Fibroblast of skin of scalp (primary cell): Measurements from ENCODE around the gene LIMS2.
A peak's percentile ranks its signal among the peaks of the same experiment; 100 is the strongest.

Experiments used
- DNase-seq: peaks from one replicate; pipeline ENCODE4 v3.0.0-alpha.2; 2013

The LIMS2 gene

DNA sequence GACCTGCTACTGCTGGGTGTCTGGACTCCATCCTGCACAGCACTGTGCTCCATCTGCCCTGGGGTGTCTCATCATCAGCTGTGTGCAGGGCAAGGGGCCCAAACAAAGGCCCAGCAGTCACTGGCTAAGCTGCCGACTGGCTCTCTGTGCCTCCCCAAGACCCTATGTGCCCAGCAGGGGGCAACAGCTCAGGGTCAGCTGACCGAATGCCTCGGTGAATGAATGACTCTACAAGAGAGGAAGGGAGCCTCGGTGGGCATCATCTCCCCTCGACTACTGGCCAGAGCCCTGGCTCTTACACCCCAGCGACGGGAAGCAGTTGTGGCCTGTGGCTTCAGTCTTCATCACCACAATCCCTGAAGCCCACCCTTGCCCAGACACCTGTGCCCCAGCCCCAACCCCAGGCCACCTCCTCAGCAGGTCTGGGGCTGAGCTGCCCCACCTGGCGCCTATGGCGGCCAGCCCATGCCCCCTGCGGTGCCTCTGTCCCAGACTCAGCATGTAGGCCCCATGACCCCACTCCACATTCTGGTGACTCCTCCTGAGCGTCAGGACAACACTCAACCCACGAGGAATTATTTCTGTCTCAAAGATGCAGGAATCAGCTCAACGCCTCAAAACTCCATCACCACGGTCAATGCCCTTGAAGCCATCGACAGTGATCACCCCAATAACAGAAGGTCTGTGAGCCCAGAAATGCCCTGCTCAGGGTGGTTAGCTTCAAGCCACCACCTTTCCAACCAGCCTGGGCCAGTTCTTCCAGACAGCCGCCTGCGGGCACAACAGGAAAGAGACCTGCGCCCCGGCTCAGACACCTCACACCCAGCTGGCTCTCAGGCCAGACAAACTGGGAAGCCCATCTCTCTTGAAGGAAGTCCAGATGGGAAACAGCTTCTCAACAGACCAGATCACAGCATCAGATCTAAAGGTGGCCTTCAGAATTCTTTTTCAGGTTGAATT, 31.0 kb downstream of the LIMS2 start:
- no peak for DNase-seq

DNA sequence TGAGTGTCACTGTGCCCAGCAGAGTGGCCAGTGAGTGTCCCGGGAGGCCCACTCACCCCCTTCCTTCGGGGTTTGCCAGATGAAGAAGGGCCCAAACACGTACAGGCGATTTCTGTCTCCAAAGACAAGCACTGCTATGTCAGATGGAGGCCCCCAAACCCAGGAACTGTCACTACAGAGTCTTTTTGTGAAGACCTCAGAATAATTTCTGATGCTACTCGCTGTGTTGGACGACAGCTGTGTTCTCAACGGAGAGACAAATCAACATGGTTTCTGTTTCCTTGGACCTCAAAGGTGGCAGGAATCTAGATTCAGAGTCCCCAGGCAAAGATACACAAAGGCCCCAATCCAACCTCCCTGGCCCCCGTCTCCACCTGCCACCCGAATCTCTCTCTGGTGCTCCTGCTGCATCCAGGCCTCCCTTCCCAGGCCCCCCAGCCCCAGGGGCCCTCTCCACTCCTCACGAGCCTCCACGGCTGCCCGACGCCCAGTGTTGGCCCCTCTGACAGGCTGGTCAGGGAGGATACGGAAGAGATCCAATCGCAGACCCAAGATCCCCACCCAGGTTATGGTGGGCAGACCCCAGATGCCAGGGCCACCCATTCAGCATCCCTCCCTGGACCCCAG, 31.8 kb downstream of the LIMS2 start:
- no peak for DNase-seq

DNA sequence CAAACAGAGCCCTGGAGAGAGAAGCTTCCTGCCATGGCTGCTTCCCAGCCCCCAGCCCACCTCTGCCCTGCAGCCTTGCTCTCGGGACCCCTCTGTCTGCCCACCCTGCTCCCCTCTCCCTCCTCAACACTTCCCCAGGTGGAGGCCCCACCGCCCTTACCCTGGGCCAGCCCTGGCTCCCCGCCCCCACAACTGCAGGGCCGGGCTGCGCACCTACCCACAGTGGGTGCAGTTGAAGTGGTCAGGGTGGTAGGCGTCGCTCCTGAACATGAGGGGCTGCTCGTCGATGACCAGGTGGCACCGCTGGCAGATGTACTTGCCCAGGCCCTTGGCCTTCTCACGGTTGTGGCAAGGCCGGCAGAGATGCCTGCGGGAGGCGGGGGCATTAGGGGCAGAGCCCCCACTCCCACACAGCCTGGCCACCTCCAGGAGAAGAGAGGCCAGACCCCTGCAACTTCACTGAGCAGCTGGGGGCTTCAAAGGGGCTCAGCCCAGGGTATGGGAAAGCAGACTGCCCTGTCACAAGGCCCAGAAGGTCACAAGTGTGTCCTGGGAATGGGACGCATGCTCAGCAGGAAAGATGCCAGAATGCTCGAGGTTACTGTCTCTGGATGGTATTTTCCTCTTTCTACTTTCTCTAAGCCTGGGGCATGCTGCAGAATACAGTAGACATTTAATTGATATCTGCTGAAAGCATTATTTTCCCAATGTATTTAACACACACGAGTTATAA, 32.5 kb downstream of the LIMS2 start:
- DNase-seq, result no peak

DNA sequence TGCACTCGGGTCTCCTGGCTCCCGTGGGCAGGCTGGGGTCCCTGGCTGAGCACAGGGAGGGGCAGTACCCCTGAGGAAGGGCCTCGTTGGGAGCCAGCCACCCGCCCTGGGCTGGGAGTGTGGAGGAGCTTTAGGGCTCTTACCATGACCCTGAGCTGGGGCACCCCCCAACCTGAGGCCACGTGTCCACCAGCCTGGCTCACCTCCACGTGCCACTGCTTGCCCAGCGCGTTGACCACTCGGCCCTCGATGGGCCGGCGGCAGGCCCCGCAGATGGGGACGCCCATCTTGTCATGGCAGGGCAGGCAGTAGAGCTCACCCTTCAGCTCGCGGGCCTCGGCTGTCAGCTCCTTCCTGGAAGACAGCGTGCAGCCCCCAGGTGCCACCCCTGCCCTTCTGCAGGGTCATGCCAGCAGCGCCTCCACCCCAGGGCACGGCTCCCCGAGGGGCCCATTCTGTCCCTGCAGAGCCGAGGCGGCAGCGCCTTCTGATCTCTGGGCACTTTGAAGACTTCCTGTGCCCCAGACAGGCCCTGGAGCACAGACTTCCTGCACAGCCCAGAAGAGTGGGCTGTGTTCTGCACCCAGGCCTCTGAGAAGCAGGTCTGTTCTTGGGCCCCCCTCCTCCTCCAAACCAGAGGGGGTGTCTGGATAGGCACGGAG, 33.4 kb downstream of the LIMS2 start:
- DNase-seq, result no peak

DNA sequence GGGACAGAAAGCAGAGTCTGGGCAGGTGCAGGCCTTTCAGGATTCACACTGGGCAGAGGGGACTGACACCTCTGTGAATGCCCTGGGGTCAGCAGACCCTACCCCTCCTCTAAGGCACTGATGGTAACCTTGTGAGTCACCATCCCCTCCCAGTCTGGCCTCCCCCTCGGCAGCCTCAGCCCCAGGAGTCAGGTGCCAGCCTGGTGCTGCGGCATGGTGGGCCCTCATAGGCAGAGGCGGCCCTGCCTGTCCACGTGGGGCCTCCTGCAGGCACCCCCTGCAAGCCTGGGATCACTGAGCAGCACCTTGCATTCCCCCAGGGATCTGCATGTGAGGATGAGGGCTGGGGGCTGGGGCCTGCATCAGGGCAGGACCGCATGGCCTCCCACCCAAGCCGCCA, 34.2 kb downstream of the LIMS2 start:
- DNase-seq, result no peak

DNA sequence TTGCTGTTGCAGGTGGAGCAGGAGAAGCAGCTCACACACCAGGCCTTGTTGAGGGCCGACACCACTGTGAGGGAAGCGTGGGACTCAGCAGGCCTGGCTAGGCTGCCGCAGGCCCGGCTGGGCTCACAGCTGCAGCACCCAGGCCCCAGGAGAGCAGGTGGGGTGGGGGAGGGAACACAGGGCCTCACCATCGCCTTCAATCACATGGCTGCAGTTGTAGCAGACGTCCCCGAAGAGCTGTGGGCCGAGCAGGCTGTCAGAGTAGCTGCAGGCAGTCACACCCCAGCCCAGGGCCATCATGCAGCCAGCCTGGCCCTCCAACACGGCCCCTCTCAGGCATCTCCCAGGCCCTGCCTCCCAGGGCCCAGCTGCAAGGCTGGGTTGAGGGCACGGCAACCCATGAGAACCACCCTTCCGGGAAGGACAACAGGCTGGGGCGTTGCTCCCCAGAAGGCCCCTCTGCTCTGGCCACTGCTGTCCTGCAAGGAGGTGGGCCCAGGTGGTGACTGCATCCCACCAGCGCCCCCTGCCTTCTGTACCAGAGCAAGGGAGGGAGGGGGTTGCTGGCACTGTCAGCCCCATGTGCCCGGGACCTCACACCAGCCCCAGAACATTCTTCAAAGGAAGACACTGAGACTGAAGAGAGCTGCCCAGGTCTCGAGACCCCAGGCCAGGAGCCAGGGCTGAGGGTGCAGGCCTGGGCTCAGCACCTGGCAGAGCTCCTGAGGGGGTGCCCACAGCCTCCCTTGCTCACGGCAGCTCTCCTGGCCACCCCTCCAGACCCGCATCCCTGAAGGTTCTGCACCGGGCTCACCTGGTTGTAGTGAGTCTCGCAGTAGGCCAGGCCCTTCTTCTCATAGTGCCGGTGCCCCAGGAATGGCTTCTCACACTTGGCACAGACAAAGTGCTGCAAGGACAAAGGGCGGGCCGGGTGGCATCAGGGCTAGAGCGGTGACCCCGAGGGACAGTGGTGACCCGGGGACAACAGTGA, 35.0 kb downstream of the LIMS2 start:
- DNase-seq, result no peak

DNA sequence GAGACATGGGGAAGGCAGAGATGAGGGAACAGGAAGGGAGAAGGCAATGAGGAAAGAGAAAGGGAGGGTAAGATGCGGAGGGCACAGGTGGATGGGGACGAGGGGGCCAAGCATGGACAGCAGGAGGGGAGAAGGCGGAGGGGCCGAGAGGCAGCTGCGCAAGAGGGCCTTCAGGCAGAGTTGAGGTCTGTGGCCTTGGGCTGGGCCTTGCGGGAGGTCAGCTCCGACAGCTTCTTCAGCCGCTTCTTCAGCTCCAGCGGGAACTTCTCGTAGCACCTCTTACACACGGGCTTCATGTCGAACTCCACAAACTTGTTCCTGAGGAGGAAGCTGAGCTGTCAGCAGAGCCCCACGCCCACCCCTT, 36.2 kb downstream of the LIMS2 start:
- no peak for DNase-seq

DNA sequence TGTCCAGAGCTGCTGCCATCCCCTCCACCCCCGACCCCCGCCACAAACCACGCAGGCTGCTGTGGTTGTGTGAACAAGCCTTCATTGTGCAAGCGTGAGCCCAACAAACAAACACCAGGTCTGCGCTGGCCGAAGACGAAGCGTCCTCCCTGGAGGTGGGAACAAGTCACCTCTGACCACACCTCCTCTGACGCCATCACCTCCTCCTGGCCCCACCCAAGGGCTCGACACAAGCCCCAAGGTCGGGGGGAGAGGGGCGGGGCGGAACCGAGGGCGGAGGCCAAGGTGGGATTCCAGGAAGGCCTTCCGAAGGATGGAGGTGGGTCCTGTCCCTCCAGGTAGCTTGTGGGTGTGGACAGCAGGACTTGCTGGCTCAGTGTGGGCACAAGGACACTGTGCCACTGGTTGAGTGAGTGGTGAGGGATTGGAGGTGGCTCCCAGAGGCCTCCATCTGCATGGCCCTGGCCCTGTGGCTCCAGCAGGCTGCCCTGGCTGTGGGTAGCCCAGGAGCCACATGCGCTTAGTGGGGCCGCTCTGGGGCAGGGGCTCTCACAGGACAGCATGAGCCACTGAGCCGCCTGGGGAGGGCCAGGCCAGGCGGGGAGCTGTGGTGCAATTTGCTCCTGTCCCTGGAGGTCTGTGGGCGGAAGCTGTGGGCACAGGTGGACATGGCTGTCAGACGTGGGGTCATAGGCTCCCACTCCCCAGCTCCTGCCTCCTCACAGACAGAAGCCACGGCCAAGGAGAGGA, 36.8 kb downstream of the LIMS2 start:
- no peak for DNase-seq

DNA sequence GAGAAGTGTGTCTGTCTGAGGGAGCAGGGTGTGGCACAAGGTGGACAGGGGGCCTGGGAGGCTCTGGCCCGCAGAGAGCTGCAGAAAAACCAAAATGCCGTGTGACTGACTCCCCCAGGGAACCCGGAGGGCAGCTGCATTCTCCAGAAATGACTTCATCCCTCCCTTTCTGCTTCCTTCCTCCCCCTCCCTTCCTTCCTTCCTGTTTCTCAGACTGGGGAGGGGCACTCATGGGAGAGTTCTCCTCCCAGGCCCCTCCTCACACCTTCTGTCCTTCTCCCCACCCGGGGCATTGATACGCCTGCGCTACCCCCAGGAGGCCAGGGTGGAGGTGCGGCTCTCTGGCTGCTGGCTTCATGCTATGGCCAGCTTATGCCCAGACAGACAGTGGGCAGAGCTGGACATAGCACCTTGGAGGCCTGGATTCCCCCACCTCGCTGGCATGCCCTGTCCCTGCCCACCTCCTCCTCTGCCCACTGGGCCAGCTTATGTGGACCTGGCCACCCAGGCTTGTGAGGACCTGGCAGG, 37.5 kb downstream of the LIMS2 start:
- peak; percentile 91 for DNase-seq

DNA sequence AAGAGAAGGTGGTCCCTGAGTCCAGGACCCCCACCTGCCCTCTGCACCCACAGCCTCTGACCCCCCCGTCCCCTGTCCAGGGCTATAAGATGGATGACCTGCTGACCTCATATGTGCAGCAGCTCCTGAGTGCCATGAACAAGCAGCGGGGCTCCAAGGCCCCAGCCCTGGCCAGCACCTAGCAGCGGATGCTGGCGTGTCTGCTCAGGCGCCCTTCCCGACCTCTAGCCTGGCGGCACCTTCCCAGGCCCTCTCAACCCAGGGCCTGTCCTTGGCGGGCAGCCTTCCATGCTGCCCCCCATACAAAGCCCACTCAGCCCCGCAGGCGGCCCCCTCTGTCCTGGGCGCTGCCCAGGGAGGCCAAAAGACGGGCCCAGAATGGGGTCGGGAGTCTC, 38.1 kb downstream of the LIMS2 start:
- DNase-seq, result no peak

DNA sequence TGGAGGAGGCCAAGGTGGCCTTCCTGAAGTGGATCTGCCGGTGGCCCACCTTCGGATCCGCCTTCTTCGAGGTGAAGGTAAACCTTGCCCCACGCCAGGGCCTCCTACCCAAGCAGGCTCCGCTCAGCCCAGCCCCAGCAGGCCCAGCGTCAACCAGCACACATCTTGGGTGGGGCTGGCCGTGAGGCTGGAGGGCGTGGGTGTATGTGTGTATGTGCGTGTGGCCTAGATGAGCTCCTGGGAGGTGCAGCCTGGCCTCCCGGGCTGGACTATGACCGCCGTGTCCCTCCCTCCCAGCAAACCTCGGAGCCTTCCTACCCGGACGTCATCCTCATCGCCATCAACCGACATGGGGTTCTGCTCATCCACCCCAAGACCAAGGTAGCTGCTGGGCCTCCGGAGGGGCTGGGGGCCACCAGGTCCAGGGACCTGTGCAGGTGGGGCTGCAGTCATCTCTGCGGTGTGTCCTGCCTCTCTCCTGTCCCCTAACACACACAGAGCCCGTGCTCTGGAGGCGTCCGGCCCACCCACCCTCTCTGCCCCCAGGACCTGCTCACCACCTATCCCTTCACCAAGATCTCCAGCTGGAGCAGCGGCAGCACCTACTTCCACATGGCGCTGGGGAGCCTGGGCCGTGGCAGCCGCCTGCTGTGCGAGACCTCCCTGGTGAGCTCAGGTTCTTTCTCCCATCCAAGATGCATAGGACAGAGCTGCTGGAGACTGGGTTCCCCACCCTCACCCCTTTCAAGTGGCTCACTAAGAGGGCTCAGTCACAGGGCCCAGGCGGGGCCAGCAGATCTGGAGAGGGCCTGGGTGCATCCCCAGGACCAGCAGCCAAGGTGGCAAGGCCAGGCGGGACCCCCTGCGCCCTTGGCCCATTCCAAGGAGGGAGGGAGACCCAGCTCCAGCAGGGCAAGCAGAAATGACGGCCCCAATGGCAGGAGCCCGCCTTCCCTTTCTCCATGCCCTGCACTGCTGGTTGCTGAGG, 38.8 kb downstream of the LIMS2 start:
- no peak for DNase-seq

DNA sequence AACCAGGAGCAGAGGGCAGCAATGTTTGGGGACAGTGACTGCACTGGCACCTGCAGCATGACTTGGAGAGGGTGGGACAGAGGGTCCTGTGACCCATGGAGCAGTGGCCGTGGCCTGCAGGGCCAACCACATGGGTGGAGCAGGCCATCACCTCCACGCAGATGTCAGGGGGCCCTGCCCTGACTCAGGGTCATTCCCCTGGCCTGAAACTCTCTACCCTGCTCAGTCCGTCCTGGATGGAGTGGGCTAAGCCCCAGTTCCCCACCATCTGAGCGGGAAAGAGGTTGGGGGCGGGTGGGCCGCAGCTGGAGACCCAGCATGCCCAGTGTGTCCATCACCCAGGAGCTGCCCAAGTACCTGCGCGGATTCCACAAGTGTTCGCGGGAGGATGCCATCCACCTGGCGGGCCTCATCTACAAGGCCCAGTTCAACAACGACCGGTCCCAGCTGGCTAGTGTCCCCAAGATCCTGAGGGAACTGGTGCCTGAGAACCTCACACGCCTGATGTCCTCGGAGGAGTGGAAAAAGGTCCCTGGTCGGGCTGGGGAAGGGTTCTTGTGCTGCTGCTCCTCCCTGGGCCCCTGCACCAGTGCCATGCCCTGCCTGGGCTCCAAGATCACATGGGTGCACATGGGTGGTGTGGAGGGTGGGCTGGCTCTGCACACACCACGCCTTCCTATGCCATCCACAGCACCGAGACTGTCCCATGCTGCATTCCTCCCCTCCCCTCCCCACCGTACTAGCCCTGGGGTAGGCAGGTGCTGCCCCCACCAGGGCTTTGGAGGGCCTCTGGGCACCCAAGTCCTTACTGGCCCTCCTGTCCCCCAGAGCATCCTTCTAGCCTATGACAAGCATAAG, 39.7 kb downstream of the LIMS2 start:
- DNase-seq, result no peak

DNA sequence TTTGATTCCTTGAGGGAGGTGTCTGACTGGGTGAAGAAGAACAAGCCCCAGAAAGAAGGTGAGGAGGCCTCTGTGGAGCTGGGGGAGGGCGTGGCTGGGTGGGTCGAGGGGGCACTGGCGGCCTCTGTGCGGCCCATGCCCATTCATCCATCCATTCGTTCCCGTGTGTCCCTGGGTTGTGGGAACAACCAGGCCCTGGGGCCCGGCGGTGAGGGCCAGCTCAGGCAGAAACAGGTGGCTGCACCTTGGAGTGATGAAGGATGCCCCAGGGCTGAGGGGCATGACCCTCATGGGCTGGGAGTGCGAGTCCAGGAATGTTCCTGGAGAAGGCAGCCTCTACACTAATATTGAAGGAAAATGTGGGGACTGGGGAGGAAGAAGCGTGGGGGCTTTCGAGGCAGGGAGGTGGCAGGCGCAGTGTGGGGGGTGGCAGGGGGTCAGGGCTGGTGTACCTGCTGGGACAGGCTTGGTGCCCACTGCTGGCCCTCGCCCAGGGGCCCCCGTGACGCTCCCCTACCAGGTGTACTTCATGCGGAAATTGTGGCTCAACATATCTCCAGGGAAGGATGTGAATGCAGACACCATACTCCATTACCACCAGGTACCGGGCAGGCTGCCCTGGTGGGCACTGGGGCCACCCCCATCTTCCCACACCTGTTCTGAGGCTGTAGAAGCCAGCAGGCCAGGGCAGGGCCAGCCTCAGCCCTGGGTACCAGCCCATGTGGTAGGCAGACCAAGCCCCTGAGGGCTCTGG, 40.5 kb downstream of the LIMS2 start:
- DNase-seq, result no peak

DNA sequence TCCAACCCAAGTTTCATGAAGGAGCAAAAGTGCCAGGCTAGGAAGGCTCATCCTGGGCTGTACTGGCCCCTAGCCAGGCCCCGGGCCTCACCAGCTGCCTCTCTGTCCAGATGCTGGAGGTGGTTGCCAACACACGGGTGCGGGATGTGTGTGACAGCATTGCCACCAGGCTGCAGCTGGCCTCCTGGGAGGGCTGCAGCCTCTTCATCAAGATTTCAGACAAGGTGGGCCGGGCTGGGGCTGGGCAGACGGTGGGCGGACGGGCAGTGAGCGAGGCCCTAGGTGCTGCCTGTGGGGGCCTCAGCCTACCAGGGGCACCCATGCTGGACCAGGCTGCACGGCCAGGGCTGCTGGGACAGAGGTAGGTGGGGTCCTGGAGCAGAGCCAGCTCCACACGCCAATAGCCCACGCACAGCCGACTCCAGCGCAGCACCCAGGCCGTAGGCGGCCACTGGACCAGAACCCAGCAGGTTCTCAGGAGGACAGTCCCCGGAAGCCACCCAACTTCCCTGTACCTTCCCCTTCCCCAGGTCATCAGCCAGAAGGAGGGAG, 41.2 kb downstream of the LIMS2 start:
- DNase-seq, result no peak

DNA sequence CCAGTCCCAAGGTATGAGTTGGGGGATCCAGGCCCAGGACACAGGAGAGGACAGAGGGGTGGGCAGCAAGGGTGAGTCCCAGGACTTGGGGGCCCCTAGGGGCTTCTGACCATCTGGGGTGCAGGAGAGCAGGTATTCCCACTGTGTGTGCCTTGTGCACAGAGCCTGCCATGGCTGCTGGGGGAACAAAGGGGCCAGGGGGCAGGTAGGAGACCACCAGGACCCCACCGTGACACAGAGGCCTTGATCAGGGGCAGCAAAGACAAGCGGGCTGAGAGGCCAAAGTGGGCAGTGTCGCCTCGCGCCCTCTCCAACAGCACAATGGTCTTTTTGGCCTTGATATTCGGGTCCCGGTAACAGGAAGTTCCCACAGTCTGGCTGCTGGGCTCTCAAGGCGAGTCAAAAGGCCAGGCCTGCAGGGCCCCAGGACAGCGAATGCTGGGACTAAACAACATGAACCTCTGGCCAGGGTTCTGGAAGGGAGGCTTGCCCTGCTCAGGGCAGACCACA, 41.7 kb downstream of the LIMS2 start:
- no peak for DNase-seq

DNA sequence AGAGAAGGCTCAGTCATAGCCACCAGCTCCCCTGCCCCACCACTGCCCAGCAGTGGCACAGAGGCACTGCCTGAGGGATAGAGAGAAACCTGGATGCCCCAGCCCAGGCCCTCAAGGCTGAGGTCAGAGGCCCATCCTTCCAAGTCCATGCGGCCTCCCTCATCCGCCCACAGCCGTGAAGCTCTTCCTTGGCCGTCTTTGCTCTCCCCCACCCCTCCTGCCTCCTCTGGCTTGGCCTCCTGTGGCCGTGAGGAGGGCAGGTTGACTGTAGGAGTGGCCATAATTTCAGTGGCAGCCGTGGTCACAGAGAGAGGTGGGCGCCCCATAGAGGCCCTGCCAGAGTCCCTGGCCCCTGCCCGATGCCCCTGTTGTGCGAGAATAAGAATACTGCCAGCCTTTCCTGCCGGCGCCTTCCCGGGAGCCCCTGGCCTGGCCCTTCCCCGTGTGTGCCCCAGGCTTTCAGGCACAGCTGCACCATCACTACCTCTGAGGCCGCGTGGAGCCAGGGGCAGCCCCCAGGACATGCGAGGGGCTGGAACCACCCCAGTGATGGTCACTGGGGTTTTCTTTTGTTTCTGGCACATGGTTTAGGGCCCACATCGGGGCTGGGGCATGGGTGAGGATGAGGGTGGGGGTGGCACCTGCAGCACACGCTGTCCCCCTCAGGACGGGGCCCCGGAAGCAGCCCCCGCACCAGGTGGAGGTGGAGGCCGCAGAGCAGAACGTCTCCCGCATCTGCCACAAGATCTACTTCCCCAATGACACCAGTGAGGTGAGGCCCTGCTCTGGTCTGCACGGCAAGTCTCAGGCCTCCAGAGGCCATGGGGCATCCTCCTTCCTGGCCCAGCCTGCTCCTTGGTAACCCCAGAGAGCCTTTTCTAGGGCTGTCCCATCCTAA, 42.5 kb downstream of the LIMS2 start:
- no peak for DNase-seq
